Measurements from ENCODE around the gene MTUS2. TPM values are rescaled to one million over a fixed set of nuclear protein-coding genes. Genes with fewer than 3 reads are reported as not detected.

The MTUS2 gene
- total RNA-seq, 2 donors from 2014 or later: not detected

DNA sequence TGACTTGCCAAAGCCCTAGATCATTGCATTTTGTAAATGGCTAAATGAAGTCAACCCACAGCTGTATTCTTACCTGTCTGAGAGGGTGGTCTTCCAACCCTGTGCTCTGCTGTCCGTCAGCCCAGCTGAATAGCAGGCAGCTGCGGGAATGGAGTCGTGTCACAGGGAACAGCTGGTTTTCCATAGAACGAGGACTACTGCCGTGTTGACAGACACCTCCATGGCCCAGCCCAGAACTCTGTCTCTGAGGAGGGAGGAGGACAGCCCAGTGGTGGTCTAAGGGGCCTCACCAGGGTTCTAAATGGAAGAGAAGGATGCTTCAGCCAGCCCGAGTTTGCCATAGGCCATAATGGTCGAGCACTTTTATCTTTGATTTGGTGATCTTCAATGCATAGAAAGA, 664.7 kb downstream of the MTUS2 start:
- H3K36me3 Mint-ChIP-seq: no peaks in the 10 kb centered on the region
- DNase-seq (ENCODE audit: low spot score in 2 of 2): no peak
- ATAC-seq: no peak
- no peak overlapping the region for H3K27ac Mint-ChIP-seq
- no peaks in the 10 kb centered on the region for H3K9me3 Mint-ChIP-seq

DNA sequence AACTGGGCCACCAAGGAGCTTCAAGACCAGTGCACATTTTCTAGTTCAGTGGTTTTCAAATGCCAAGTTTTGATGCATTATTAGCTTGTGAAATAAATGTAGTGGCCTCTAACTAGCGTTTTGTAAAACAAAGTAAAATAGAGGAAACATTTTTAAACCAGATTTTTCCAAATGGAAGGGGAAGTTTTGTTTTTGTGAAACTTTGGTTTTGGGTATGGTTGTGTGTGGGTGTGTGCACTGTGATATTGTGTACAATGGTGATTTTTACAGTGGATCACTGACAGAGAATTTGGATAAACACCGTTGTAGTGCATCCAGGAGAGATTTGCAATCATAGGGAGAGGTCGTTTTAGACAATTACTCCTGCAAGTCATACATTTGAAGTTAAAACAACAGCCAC, 666.4 kb downstream of the MTUS2 start:
- no peak for DNase-seq (ENCODE audit: low spot score in 2 of 2)
- no peak for ATAC-seq
- Mint-ChIP-seq H3K36me3 (no peaks in the 10 kb centered on the region), H3K27ac (no peak overlapping the region), H3K9me3 (no peaks in the 10 kb centered on the region)

DNA sequence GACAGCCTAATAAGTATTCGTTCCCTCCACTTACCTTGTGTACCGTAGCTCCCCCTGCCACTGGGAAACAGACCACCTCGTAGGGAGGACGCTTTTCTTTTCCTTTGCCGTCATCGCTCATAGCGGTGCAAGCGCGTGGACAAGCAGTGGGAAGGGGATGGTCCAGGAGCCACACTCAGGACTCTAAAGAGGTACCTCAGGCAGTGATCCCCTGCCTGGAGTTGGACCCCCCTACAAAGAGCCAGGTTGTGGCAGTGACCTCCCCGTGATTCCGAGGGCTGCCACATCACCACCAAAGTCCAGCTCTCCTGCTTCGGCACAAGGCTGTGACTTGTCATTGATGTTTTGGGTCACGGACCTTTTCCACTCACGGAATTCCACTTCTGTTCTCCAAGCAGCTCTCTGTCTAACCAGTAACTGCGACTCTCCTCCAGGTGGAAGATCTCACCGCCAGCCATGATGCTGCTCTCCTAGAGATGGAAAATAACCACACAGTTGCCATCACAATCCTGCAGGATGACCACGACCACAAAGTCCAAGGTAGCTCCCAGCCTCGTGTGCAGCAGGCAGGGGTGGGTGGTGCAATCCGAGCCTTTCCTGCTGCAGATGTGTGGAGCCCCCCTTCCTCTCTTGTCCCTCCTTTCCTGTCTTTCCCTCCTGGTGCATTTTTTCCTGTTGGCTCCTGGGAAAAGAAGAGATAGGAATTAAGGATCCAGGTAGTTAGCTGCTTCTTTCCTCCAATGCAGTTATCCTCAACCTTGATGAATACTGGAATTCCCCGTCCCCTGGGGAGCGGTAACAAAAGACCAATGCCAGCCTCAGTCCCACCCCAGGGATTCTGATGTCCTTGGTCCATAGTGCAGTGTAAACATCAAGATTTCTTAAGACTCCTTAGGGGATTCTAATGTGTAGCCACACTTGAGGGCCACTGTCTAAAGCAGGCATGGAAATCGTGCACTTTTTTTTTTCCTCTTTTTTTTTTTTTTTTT, 667.6 kb downstream of the MTUS2 start:
- Mint-ChIP-seq H3K36me3 (no peaks in the 10 kb centered on the region), H3K9me3 (no peaks in the 10 kb centered on the region), H3K27ac (no peak overlapping the region)
- DNase-seq (ENCODE audit: low spot score in 2 of 2) (no peak), ATAC-seq (no peak)

DNA sequence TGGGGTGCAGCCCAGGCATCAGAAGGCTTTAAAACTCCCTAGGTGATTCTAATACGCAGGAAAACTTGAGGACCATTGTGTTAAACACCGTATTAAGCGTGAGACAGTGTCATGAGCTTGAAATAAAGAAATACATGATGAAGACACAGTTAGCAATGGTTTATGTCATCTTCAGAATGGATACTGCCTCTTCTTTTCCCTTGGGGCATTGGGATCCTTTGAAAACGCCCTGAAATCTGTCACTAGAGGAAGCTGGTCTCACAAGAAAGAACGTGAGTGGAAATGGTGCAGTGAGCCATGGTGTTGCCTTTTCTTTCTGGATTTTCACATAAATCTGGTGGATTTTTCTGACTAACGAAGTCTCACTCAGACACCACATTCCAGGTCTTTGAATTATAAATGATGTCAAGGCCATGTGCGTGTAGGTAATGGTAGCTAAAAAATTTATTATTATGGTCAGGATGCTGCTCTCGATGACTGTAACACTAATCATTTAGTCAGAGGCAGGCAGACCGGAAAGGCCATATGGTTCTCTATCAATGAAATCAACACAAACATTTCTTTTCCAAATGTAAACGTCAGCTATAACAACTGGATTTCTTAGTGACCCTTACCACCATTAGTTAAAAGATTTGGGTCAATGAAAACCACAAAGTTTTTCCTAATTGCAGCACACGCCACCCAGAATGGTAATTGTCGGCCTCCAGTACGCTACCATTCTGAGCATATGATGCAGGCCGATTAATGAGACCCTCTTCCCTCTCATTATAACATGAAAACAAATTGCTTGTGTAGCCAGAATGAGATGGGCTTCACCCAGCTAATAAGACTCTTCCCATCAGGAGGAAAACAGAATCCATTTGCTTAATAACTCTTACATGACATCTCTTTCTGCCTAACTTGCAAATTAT, 669.8 kb downstream of the MTUS2 start:
- DNase-seq (ENCODE audit: low spot score in 2 of 2) (no peak), ATAC-seq (no peak)
- Mint-ChIP-seq H3K36me3 (no peaks in the 10 kb centered on the region), H3K27ac (no peak overlapping the region), H3K9me3 (no peaks in the 10 kb centered on the region)

DNA sequence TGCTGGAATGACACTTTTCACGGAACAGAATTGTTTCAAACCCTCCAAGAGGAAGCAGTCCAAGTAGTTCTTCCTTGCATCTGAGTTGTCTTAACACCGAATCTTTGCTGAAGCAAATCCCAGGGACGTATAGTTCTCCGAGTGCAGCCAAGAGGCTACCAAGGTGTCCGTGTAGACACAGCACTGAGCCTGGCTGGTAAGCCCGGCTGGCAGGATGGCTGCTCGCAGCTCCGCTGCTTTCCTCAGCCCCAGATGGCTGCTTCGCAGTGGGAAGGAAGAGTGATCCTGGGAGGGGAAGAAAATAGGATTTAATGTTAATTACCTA, 670.4 kb downstream of the MTUS2 start:
- Mint-ChIP-seq H3K36me3 (no peaks in the 10 kb centered on the region), H3K27ac (no peak overlapping the region), H3K9me3 (no peaks in the 10 kb centered on the region)
- ATAC-seq: no peak
- no peak for DNase-seq (ENCODE audit: low spot score in 2 of 2)

DNA sequence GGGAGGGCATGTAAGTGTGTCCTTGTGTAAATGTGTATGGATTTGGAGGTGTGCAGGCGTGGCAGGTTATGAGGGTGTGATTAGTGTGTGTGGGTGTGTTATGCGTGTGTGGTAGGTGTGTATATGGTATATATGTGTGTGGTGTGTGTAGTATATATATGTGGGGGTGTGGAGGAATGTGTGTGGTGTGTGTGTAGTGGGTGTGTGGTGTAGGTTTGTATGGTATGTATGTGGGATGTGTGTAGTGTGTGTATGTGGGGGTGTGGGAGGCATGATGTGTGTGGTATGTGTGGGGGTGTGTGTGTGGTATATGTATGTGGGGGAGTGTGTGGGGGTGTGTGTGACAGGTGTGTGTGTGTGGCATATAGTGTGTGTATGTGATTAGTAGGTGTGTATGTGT, 671.1 kb downstream of the MTUS2 start:
- DNase-seq (ENCODE audit: low spot score in 2 of 2) (no peak), ATAC-seq (no peak)
- no peak overlapping the region for H3K27ac Mint-ChIP-seq
- H3K36me3 Mint-ChIP-seq: no peaks in the 10 kb centered on the region
- H3K9me3 Mint-ChIP-seq: no peaks in the 10 kb centered on the region

DNA sequence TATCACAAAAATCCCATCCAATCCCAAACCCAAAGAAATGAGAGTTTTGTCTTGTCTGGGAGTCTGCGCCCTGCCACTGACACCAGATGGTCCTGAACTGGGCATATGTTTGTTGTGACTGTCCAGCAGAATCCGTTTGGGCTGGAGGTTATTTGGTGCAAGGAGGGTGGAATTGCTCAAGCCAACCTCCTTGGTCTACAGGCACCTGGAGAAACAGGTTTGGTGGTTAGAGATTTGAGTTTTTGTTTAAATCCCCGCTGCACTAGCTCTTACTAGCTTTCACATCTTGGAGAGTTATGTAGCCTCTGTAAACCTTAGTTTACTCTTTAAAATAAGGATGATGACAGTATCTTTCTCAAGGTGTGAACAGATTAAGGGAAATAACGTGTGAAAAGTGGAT, 673.7 kb downstream of the MTUS2 start:
- ATAC-seq: no peak
- no peaks in the 10 kb centered on the region for H3K36me3 Mint-ChIP-seq
- no peaks in the 10 kb centered on the region for H3K9me3 Mint-ChIP-seq
- no peak for DNase-seq (ENCODE audit: low spot score in 2 of 2)
- no peak overlapping the region for H3K27ac Mint-ChIP-seq

DNA sequence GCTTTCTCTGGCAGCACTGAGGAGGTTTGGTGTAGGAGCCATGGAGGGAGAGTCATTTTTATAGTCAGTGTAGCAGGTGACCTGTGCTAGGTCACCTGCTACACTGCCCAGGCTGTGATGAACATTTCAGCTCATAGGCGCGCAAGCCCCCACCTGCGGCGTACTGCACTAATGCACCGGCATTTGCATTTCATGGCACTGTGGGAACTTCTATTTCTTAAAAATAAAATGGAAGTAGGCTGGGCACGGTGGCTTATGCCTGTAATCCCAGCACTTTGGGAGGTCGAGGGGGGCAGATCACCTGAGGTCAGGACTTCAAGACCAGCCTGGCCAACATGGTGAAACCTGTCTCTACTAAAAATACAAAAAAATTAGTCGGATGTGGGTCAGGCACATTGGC, 674.4 kb downstream of the MTUS2 start:
- H3K36me3 Mint-ChIP-seq: no peaks in the 10 kb centered on the region
- H3K9me3 Mint-ChIP-seq: no peaks in the 10 kb centered on the region
- DNase-seq (ENCODE audit: low spot score in 2 of 2) (no peak), ATAC-seq (no peak)
- H3K27ac Mint-ChIP-seq: no peak overlapping the region

DNA sequence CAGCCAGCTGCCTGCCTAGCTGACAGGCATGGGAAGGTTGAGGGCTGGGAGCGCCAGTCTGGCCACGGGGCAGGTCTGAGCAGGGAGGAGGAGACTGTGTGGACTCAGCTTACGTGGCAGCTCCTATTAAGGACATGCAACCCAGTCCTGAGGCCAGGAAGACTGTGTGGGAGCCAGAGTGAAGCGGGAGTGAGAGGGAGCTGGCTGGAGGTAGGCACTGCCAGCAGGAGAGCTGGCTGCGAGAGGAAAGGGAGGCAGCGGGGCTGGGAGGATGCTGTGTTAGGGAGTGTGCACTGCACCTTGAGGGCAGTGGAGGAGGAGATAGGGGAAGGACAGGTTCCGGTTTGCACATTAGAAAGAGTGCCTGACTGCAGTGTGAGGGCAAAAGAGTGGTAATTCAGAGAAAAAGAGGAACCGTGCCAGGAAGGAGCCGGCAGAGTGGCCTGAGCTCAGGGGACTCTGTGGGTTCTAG, 676.1 kb downstream of the MTUS2 start:
- H3K9me3 Mint-ChIP-seq: no peaks in the 10 kb centered on the region
- no peak overlapping the region for H3K27ac Mint-ChIP-seq
- no peak for DNase-seq (ENCODE audit: low spot score in 2 of 2)
- no peaks in the 10 kb centered on the region for H3K36me3 Mint-ChIP-seq
- peak; percentile 11 to 24 for ATAC-seq

DNA sequence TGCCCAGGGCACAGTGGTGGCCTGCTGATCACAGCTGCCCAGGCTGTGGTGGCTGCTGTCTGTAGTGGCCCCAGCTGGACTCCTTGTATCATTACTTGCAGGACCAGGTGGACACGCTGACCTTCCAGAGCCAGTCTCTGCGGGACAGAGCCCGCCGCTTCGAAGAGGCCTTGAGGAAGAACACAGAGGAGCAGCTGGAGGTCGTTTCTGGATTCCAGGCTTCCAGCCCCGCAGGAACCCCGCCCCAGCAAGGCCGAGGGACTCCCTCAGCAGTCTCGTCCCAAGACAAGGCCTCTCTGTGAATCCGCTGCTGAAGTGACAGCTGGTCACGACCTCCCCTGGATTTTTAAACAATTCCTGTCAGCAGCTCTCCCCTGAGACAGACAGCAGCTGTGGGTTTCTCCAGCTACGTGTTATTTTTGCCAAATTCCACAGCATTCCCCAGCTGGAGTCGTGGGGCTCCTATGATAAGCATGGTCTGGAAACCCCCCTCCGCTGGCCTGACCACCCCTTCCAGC, 677.1 kb downstream of the MTUS2 start:
- Mint-ChIP-seq H3K27ac (no peak overlapping the region), H3K36me3 (no peaks in the 10 kb centered on the region), H3K9me3 (no peaks in the 10 kb centered on the region)
- no peak for DNase-seq (ENCODE audit: low spot score in 2 of 2)
- ATAC-seq: no peak

DNA sequence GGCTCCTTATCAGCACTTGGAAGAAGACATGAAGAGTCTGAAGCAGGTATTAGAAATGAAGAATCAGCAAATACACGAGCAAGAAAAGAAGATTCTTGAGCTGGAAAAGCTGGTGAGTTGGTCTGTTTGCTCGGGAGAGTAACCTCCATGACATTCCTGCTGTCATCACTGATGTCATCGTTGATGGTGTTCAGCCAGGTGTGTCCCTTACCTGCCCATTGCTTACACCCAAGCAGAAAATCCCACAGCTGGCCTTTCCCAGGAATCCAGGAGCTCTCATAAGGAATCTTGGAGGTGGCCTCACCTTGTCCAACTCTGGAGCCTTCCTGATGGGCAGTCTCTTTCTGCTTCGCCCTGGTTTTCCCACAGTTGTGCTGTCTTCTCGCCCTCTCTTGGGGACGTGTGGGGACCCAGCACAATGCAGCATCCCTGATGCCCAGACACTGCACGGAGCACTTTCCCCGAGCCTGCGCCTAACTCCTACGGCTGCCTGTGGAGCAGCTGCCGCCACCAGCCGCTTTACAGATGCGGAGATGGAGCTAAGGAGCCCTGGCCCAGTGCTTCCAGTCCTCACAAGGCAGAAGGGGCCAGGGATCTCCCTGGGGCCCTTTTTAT, 678.4 kb downstream of the MTUS2 start:
- DNase-seq (ENCODE audit: low spot score in 2 of 2) (no peak), ATAC-seq (no peak)
- no peaks in the 10 kb centered on the region for H3K9me3 Mint-ChIP-seq
- no peak overlapping the region for H3K27ac Mint-ChIP-seq
- no peaks in the 10 kb centered on the region for H3K36me3 Mint-ChIP-seq

DNA sequence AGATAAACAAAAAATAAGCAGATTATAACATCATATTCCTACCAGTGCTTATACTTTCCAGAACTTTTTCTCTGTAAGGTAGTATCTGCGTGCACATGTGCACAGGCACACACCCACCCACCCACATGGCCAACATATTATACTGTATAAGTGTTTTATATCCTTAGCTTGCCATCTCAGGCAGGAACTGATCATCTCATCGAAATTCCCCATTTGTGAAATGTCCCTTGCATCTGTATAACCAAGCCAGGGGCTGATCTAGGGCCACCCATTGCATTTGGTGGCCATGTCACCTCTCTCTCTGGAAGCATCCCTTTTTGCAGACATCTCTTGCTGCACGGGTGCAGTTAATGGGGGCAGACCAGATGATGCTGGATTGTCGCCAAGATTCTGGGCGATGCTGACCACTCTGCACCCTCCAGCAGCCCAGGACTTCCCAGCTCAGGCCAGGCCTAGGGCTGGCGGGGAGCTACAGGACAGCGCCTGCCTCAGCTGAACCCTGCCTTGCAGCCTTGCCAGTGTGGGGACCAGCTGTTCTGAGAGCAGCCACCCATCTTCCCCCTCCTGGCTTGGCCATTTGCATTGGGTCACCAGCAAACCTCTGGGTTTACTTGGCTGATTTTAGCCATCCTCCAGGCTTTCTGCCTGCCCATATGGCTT, 679.5 kb downstream of the MTUS2 start:
- Mint-ChIP-seq H3K36me3 (no peaks in the 10 kb centered on the region), H3K27ac (no peak overlapping the region), H3K9me3 (no peaks in the 10 kb centered on the region)
- DNase-seq (ENCODE audit: low spot score in 2 of 2) (no peak), ATAC-seq (no peak)

DNA sequence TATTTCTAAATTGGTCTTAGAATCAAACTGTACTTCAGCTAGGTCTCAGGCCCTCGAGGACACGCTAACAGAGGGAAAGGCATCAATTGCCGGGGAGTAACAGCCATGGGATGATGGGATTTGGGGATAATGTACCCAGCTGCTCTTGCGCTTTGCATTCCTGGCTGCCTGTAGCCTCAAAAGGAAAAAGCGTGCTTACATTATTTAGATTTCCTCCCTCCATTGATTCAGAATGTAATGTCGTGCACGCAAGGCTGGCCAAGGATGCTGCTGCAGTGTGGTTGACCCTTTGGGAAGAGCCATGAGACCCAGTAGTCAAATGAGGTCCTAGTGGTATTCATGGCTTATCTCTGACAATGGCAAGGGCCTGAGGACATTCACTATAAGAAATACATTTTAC, 680.2 kb downstream of the MTUS2 start:
- Mint-ChIP-seq H3K27ac (no peak overlapping the region), H3K9me3 (no peaks in the 10 kb centered on the region), H3K36me3 (no peaks in the 10 kb centered on the region)
- no peak for ATAC-seq
- DNase-seq (ENCODE audit: low spot score in 2 of 2): no peak

DNA sequence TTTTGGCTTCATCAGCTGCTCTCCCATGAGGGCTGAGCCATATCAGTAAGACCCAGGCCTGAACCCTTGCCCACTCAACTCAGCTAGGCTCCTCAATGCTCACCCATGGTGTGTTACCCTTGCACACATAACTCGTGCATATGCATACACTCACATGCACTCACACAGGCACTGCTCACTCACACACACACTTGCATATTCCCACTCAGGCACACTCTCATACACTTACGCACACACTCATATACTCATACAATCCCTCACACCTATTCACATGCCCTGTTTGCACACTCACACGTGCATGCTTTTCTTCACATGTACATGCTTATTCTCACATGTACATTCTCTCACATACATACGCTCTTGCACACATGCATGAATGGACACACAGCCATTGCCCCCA, 681.5 kb downstream of the MTUS2 start:
- H3K9me3 Mint-ChIP-seq: no peaks in the 10 kb centered on the region

DNA sequence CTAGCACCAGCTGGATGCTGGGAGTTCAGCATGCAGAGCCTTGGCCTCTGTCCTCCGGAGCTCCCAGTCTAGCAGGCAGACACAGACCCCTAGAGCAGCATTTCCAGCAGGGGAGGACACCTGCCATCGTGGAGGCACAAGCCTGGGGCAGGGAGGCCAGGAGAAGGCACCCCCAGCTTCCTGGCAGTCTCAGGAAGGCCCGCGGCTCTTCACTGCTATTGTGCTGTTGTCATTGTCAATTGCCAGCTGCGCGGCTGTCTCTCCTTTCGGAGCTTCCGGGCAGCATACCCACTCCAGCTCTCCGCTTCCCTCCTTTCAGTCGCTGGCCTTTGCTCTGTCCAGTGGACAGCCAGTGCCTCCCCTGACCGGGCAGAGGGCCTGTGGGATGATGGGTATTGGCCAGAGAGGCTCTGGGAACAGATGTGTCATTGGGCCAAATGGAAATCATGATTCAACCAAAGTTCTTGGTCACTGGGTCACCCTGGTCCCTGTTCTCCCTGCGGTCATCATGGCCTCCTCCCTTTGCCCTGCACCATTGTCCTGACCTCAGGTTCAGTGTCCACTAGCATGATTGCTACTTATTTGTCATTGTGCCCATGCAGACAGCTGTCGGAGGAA, 682.4 kb downstream of the MTUS2 start:
- DNase-seq (ENCODE audit: low spot score in 2 of 2): no peak
- Mint-ChIP-seq H3K27ac (no peak overlapping the region), H3K9me3 (no peaks in the 10 kb centered on the region), H3K36me3 (no peaks in the 10 kb centered on the region)
- ATAC-seq: no peak

More for the DNA sequence above, 681.5 kb downstream of the MTUS2 start:
- ATAC-seq: peak in 1 of 2 donors; percentile 18
- no peak for DNase-seq (ENCODE audit: low spot score in 2 of 2)
- no peaks in the 10 kb centered on the region for H3K36me3 Mint-ChIP-seq
- no peak overlapping the region for H3K27ac Mint-ChIP-seq
